K562 (cell line): ENCODE data around the gene CAB39.

ENCODE experiments used
- CEBPB ChIP-seq: fragments of 450-650 bp; IDR thresholded peaks from 2 replicates; pipeline ENCODE4 v1.6.1; 2016; ENCODE audit warnings: missing genetic modification characterization, missing compliant biosample characterization
- FOXJ3 ChIP-seq: sonication (generic); formaldehyde crosslinking; IDR thresholded peaks from 2 replicates; pipeline ENCODE4 v1.4.0; 2020; ENCODE audit warnings: mild to moderate bottlenecking, missing genetic modification reagents
- HINFP ChIP-seq: fragments of 450-650 bp; conservative IDR thresholded peaks from 2 replicates; pipeline ENCODE4 v1.6.1; 2016; ENCODE audit warnings: missing genetic modification characterization, low read depth, mild to moderate bottlenecking, control low read depth, missing compliant biosample characterization
- HOXB6 ChIP-seq: fragments of 250-450 bp; sonication (Bioruptor Pico); IDR thresholded peaks from 2 replicates; pipeline ENCODE4 v1.5.1; 2022; ENCODE audit warnings: mild to moderate bottlenecking, borderline replicate concordance
- MTA1 ChIP-seq: fragments of 450-650 bp; IDR thresholded peaks from 2 replicates; pipeline ENCODE4 v1.6.1; 2017; ENCODE audit warnings: borderline replicate concordance
- MTA2 ChIP-seq: fragments of 450-650 bp; IDR thresholded peaks from 2 replicates; pipeline ENCODE4 v1.6.1; 2016; ENCODE audit warnings: low read depth
- POLR2A ChIP-seq: fragments of 450-650 bp; conservative IDR thresholded peaks from 2 replicates; pipeline ENCODE4 v1.6.1; 2016
- POLR2AphosphoS5 ChIP-seq: IDR thresholded peaks from 2 replicates; pipeline ENCODE4 v1.6.1; 2011; ENCODE audit warnings: mild to moderate bottlenecking, low read depth, low read length, moderate library complexity; ENCODE audit not compliant: control insufficient read depth, insufficient read depth
- RHOXF2B ChIP-seq: fragments of 250-450 bp; sonication (Bioruptor Pico); conservative IDR thresholded peaks from 2 replicates; pipeline ENCODE4 v1.5.1; 2021
- SMC3 ChIP-seq: conservative IDR thresholded peaks from 2 replicates; pipeline ENCODE4 v1.6.1; 2011; ENCODE audit warnings: low read depth, low read length, improper control_type of control experiment; ENCODE audit not compliant: insufficient read depth
- TAF1 ChIP-seq: IDR thresholded peaks from 2 replicates; pipeline ENCODE4 v1.6.1; 2011; ENCODE audit warnings: mild to moderate bottlenecking, low read length, moderate library complexity; ENCODE audit not compliant: insufficient read depth, control insufficient read depth, severe bottlenecking; ENCODE audit errors: extremely low read depth
- TEAD4 ChIP-seq, 2 experiments: sonication (generic) in 1 of 2; formaldehyde crosslinking in 1 of 2; IDR thresholded peaks; 2 replicates each; pipeline versions ENCODE4 v1.6.1 to v1.8.0; 2012 to 2022; ENCODE audit warnings: borderline replicate concordance in 1 of 2, inconsistent platforms in 1 of 2, low read length in 1 of 2, mild to moderate bottlenecking in 1 of 2, missing genetic modification reagents in 1 of 2
- ZZZ3 ChIP-seq: fragments of 450-650 bp; IDR thresholded peaks from 2 replicates; pipeline ENCODE4 v1.6.1; 2016; ENCODE audit warnings: antibody characterized with exemption, mild to moderate bottlenecking, moderate library complexity
- TF ChIP-seq, protein P1 (sequence below), 3 experiments: IDR thresholded peaks in 2 of 3; conservative IDR thresholded peaks in 1 of 3; 2 replicates each; pipeline ENCODE4 v1.5.1; 2011 to 2012; ENCODE audit warnings: low read length in 3 of 3, mild to moderate bottlenecking in 3 of 3, control low read depth in 2 of 3, improper control_type of control experiment in 1 of 3, inconsistent platforms in 1 of 3, low read depth in 1 of 3, mixed read lengths in 1 of 3, moderate library complexity in 1 of 3; ENCODE audit not compliant: insufficient read depth in 2 of 3

- TF ChIP-seq MTA1, result no peak
- no peak for TF ChIP-seq POLR2AphosphoS5
- no peak for TF ChIP-seq POLR2A
- TF ChIP-seq FOXJ3 (CRISPR knock-in tag), result no peak
- TF ChIP-seq CEBPB (tag), result no peak
- TF ChIP-seq, protein P1, sequence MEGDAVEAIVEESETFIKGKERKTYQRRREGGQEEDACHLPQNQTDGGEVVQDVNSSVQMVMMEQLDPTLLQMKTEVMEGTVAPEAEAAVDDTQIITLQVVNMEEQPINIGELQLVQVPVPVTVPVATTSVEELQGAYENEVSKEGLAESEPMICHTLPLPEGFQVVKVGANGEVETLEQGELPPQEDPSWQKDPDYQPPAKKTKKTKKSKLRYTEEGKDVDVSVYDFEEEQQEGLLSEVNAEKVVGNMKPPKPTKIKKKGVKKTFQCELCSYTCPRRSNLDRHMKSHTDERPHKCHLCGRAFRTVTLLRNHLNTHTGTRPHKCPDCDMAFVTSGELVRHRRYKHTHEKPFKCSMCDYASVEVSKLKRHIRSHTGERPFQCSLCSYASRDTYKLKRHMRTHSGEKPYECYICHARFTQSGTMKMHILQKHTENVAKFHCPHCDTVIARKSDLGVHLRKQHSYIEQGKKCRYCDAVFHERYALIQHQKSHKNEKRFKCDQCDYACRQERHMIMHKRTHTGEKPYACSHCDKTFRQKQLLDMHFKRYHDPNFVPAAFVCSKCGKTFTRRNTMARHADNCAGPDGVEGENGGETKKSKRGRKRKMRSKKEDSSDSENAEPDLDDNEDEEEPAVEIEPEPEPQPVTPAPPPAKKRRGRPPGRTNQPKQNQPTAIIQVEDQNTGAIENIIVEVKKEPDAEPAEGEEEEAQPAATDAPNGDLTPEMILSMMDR (IDR thresholded peaks at IDR 0.05 in 2 of 3, conservative IDR thresholded peaks at IDR 0.05 in 1 of 3; ENCODE audit: insufficient read depth in 2 of 3, low read depth in 1 of 3, low read length in 3 of 3), result no peak
- TF ChIP-seq ZZZ3, result no peak
- TF ChIP-seq MTA2, result no peak
- no peak for TF ChIP-seq HOXB6 (CRISPR knock-in tag)
- no peak for TF ChIP-seq SMC3
- TF ChIP-seq RHOXF2B, result no peak
- TF ChIP-seq TEAD4 (IDR thresholded peaks at IDR 0.05; ENCODE audit: low read length), result no peak
- TF ChIP-seq TEAD4 (CRISPR knock-in tag; IDR thresholded peaks at IDR 0.05; ENCODE audit: borderline replicate concordance), result no peak
- no peak for TF ChIP-seq HINFP (tag)
- no peak for TF ChIP-seq TAF1
These were observed 27.3 kb downstream of the CAB39 start for GRCh38 chr2:230739961-230740360.
